HG02763 (cell line): ENCODE data around the gene BCL2.
"Not testable (repeated sequence)": the region's sequence is repeated elsewhere in the genome, so short reads cannot be mapped to it uniquely, and the experiment has no call there.

Source experiments
- ATAC-seq: cut with Tn5 transposase; IDR thresholded peaks from one replicate; pipeline ENCODE4 v1.9.1; 2021; ENCODE audit warnings: mild to moderate bottlenecking, moderate library complexity; ENCODE audit not compliant: unreplicated experiment

The BCL2 gene

GRCh38 chr18:63207143-63207790 is 112.3 kb downstream of the BCL2 start:
- ATAC-seq, result peak; percentile 38

- peak; percentile 20 for ATAC-seq
Observed at GRCh38 chr18:63206433-63207142, 113.0 kb downstream of the BCL2 start.

GRCh38 chr18:63205791-63206252 is 113.7 kb downstream of the BCL2 start:
- ATAC-seq, result no peak

- ATAC-seq, result no peak
Observed at GRCh38 chr18:63203497-63203896, 116.1 kb downstream of the BCL2 start.

- ATAC-seq, result no peak
Observed at GRCh38 chr18:63202828-63203227, 116.7 kb downstream of the BCL2 start.

- not testable (repeated sequence) for ATAC-seq
Observed at GRCh38 chr18:63201456-63201855, 118.1 kb downstream of the BCL2 start.

- ATAC-seq, result no peak
Observed at GRCh38 chr18:63199743-63200241, 119.8 kb downstream of the BCL2 start.

GRCh38 chr18:63198868-63199742 is 120.5 kb downstream of the BCL2 start:
- ATAC-seq, result no peak

- ATAC-seq, result no peak
Observed at GRCh38 chr18:63198098-63198760, 121.3 kb downstream of the BCL2 start.

- no peak for ATAC-seq
Observed at GRCh38 chr18:63197246-63197869, 122.2 kb downstream of the BCL2 start.

- ATAC-seq, result no peak
Observed at GRCh38 chr18:63195326-63196159, 124.0 kb downstream of the BCL2 start.

- ATAC-seq, result peak; percentile 56
Observed at GRCh38 chr18:63192885-63193349, 126.7 kb downstream of the BCL2 start.

- ATAC-seq, result peak; percentile 24
Observed at GRCh38 chr18:63192126-63192884, 127.3 kb downstream of the BCL2 start.

- no peak for ATAC-seq
Observed at GRCh38 chr18:63191413-63191812, 128.2 kb downstream of the BCL2 start.

GRCh38 chr18:63190838-63191237 is 128.7 kb downstream of the BCL2 start:
- ATAC-seq, result not testable (repeated sequence)

GRCh38 chr18:63189817-63190216 is 129.8 kb downstream of the BCL2 start:
- ATAC-seq, result no peak

- ATAC-seq, result no peak
Observed at GRCh38 chr18:63189041-63189440, 130.5 kb downstream of the BCL2 start.

- no peak for ATAC-seq
Observed at GRCh38 chr18:63187791-63188460, 131.6 kb downstream of the BCL2 start.
